NCI-H2196 treated with DMSO at 0.1 percent for 48 hours (cell line): Measurements from ENCODE around the gene SPAG9.

Source experiments
- DNase-seq: peaks from one replicate; lab custom pipeline; 2025; ENCODE audit not compliant: unreplicated experiment; lab: John Stamatoyannopoulos, UW

SPAG9 gene

DNA sequence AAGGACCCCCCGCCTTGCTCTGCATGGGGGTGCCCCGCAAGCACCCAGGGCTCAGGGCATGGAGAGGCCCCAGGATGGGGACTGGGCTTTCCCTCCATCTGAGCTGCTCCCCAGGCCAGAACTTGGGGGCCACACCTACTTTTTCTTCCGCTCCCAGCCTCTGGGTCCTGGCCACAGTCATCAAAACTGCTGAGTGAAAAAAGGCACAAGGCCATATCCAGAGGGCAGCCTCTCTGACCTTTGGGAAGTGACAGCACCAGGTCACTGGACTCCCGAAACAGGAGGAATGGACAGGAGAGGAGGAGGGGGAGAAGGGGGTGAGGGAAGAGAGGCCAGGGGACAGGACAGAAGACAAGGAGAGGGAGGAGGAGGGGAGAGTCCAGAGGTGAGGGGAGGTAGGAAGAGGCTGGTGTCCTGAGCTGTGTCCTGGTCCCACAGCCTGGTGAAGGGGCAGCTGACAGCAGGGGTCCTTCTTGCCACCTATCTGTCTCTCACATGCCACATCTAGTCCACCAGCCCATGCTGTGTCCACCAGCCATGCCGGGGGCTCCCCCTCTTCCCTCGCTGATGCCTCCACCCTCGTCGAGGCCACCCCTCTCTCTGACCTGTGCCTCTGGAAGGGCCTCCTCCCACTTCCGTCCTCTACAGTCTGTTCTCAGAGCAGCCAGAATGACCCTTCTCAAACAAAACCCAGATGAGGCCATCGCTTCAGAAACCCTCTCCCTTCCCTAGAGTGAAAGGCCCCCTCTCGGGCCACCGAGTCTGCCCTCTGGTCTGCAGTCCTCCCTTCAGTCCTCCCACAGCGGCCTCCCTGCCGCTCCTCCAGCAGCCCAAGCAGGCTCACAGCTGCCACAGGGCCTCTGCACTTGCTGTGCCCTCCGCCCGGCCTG lies 180.6 kb downstream of the SPAG9 start:
- no peak for DNase-seq

- no peak for DNase-seq
Observed at GRCh38 chr17:50939542-50939794, 181.2 kb downstream of the SPAG9 start.

GRCh38 chr17:50938821-50939541 lies 181.7 kb downstream of the SPAG9 start:
- no peak for DNase-seq

DNA sequence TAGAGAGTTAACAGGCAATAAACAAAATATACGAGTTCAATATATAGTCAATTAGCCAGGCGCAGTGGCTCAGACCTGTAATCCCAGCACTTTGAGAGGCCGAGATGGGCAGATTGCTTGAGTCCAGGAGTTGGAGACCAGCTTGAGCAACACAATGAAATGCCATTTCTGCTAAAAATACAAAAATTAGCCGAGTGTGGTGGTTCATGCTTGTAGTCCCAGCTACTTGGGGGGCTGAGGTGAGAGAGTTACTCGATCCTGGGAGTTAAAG lies 184.7 kb downstream of the SPAG9 start:
- DNase-seq, result no peak

- peak; percentile 93 for DNase-seq
Observed at GRCh38 chr17:50935221-50935995, 185.3 kb downstream of the SPAG9 start.

- no peak for DNase-seq
Observed at GRCh38 chr17:50934672-50935220, 185.9 kb downstream of the SPAG9 start.

GRCh38 chr17:50934161-50934560 lies 186.5 kb downstream of the SPAG9 start:
- DNase-seq, result no peak

GRCh38 chr17:50931144-50931908 lies 189.3 kb downstream of the SPAG9 start:
- DNase-seq, result peak; percentile 67

- DNase-seq, result no peak
Observed at GRCh38 chr17:50928646-50929045, 192.0 kb downstream of the SPAG9 start.

DNA sequence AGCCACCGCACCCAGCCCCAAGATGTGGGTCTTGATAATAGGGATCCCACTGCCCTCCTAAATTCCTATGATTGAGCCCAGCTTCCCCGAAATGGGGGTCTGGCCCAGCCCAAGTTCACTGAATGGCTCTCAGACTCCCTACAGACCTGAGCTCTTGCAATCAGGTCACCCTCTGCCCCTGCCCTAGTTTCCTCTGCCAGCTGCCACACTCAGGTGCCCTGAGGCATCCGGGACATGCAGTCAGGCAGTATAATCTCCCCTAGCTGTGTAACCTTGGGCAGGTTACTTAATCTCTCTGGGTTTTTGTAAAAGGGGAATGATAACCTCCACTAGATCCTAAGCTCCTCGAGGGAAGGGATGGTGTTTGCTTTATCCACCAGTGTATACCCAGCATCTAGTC lies 193.4 kb downstream of the SPAG9 start:
- no peak for DNase-seq

DNA sequence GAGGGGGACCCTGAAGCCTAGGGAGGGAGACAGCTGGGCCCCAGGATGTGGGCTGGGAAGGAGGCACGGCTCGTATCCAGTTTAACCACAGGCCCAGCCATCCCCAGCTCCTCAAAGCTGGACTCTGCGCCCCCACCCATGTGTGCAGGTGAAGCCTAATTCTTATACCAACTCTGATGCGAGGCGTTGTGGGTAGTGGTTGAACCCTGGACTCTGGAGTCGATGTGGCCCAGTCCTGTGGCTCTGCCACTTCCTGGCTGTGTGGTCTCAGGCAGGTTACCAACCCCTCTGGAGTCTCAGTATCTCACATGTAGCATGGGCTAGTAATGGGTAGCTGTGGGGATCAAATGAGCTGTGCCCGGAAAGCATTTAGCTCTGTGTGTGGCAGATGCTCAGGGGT lies 194.1 kb downstream of the SPAG9 start:
- no peak for DNase-seq

DNA sequence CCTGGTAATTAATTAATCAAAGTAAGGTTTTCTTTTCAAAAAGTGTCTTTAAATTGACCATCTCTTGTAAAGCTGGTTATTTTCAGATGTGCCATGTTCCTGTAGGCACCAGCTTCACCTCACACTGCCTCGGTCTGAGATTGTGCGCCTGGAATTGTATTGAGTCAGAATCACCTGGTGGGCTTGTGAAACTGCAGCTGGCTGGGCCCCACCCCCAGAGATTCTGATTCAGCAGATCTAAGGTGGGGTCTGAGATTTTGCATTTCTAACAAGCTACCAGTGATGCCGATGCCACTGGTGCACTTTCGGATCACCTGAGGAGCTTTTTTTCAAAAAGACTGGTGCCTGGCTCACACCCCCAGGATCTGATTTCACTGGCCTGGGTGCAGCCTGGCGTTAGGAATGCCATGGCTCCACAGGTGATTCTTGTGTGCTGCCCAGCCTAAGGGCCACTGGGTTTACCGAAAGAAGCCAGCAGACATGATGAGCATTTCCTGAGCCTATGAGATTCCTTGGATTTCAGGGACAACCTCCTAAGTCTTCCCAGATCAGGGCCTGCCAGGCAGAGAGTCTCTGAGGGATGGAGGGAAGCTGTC lies 195.3 kb downstream of the SPAG9 start:
- DNase-seq, result no peak

- DNase-seq, result no peak
Observed at GRCh38 chr17:50924800-50925199, 195.9 kb downstream of the SPAG9 start.

- DNase-seq, result no peak
Observed at GRCh38 chr17:50924300-50924699, 196.4 kb downstream of the SPAG9 start.

- no peak for DNase-seq
Observed at GRCh38 chr17:50923611-50924010, 197.1 kb downstream of the SPAG9 start.

DNA sequence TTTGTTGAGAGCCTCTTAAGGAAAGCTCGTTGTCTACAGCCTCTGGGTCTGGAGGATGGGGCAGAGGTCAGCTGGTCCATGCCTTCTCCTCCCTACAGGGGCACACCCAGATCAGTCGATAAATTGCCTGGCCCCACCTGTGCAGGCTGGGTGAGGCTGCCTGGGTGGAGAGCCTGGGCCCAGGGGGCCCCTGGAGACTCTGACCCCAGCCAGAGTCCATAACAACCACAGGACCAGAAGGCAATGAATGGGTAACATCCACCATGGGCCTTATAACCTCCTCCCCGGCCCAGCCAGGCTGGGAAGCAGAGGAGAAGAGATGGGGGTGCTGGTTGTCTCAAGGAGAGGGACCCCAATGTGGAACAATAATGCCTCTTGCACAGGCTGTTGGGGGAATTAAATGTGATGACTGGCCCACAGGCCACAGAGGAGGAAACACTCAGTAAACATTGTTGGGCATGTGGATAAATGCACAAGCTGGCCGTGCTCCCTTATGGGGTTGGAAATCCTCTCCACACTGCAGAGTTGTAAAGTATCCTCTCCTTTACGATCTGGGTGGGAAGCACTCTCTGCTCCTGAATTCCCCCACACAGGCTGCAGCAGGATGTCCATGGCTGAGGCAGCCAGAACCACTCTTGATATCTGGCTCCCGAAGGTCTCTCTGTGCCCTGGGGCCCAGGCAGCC lies 197.8 kb downstream of the SPAG9 start:
- DNase-seq, result no peak

GRCh38 chr17:50922107-50922506 lies 198.6 kb downstream of the SPAG9 start:
- DNase-seq, result no peak

DNA sequence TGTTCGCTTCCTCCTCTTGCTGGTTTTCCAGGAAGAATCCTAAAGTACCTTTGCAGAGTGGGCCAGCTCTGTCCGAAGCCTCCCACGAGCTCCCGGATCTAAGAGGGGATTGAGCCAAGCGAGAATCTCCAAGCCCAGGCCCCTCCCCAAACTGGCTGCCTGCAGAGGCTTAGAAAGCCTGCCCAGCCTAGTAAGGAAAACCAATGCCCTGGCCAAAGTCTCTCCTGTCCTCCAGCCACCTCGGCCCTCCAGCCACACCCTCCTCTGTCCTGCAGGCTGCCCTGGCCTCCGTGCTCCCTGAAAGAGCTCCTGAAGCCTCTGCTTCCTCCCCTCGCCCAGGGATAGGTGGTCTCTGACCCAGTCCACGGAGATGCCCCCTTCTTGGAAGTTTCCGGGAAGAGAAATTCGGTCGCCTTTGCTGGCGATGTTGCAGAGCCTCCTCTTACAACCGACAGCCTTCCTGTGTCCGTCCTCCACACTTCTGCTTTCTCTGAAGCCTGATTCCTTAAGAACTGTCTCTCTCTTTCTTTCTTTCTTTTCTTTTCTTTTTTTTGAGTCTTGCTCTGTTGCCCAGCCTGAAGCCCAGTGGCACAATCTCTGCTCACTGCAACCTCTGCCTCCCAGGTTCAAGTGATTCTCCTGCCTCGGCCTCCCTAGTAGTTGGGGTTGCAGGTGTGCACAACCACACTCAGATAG lies 199.6 kb downstream of the SPAG9 start:
- DNase-seq, result no peak

- no peak for DNase-seq
Observed at GRCh38 chr17:50920041-50920410, 200.6 kb downstream of the SPAG9 start.
